Nephron (organoid): ENCODE measurements around the gene PDGFA.

Experiments used
- H3K27ac Mint-ChIP-seq, 3 experiments: 2 replicates each; pipeline ENCODE4 v1.8.0; 2020; ENCODE audit warnings: mixed read lengths in 3 of 3, mild to moderate bottlenecking in 2 of 3, moderate library complexity in 1 of 3
- H3K27me3 Mint-ChIP-seq: 2 replicates; pipeline ENCODE4 v1.8.0; 2021; ENCODE audit warnings: low read depth, mild to moderate bottlenecking, moderate library complexity, mixed read lengths
- H3K36me3 Mint-ChIP-seq: 2 replicates; pipeline ENCODE4 v1.8.0; 2020; ENCODE audit warnings: low read depth, mixed read lengths
- H3K4me1 Mint-ChIP-seq: 2 replicates; pipeline ENCODE4 v1.8.0; 2020; ENCODE audit warnings: mixed read lengths
- H3K4me3 Mint-ChIP-seq, 3 experiments: 2 replicates each; pipeline ENCODE4 v1.8.0; 2020; ENCODE audit warnings: mild to moderate bottlenecking in 3 of 3, mixed read lengths in 3 of 3, moderate library complexity in 2 of 3
- H3K9me3 Mint-ChIP-seq: 2 replicates; pipeline ENCODE4 v1.8.0; 2020; ENCODE audit warnings: mixed read lengths
- CTCF ChIP-seq, 3 experiments: fragments of 200-600 bp; sonication (generic); IDR thresholded peaks; one replicate each; pipeline ENCODE4 v1.5.0; 2021; ENCODE audit warnings: antibody characterized with exemption in 3 of 3; ENCODE audit not compliant: unreplicated experiment in 3 of 3

The PDGFA gene

GRCh38 chr7:497946-498655 lies 21.5 kb downstream of the PDGFA start:
- Mint-ChIP-seq H3K27ac (peak overlapping the region in 2 of 3 experiments; percentile 0 to 5), H3K36me3 (peaks cover 31% of the 10 kb centered on the region), H3K27me3 (no peaks in the 10 kb centered on the region), H3K4me3 (no peak overlapping the region), H3K4me1 (peaks cover 14% of the 10 kb centered on the region), H3K9me3 (no peaks in the 10 kb centered on the region)
- no peak for TF ChIP-seq CTCF (IDR thresholded peaks at IDR 0.05; ENCODE audit: unreplicated experiment in 3 of 3)

- Mint-ChIP-seq H3K4me1 (peaks cover 11% of the 10 kb centered on the region), H3K36me3 (peaks cover 26% of the 10 kb centered on the region)
These were observed 22.3 kb downstream of the PDGFA start for GRCh38 chr7:497346-497745.

GRCh38 chr7:496528-497295 lies 22.9 kb downstream of the PDGFA start:
- Mint-ChIP-seq H3K9me3 (no peaks in the 10 kb centered on the region), H3K27me3 (peaks cover 6% of the 10 kb centered on the region), H3K36me3 (peaks cover 26% of the 10 kb centered on the region), H3K4me3 (no peak overlapping the region), H3K27ac (peak overlapping the region in 1 of 3 experiments; percentile 31), H3K4me1 (peaks cover 15% of the 10 kb centered on the region)
- no peak for TF ChIP-seq CTCF (IDR thresholded peaks at IDR 0.05; ENCODE audit: unreplicated experiment in 3 of 3)

More at GRCh38 chr7:497346-497745, 22.3 kb downstream of the PDGFA start:
- Mint-ChIP-seq H3K4me3 (no peak overlapping the region), H3K27me3 (peaks cover under 1% of the 10 kb centered on the region), H3K27ac (no peak overlapping the region), H3K9me3 (no peaks in the 10 kb centered on the region)
- TF ChIP-seq CTCF (IDR thresholded peaks at IDR 0.05; ENCODE audit: unreplicated experiment in 3 of 3): no peak

- Mint-ChIP-seq H3K4me1 (peaks cover 20% of the 10 kb centered on the region), H3K4me3 (no peak overlapping the region), H3K36me3 (peaks cover 22% of the 10 kb centered on the region), H3K27ac (peak overlapping the region in 1 of 3 experiments; percentile 37), H3K9me3 (no peaks in the 10 kb centered on the region), H3K27me3 (peaks cover 6% of the 10 kb centered on the region)
- no peak for TF ChIP-seq CTCF (IDR thresholded peaks at IDR 0.05; ENCODE audit: unreplicated experiment in 3 of 3)
These were observed 23.8 kb downstream of the PDGFA start for GRCh38 chr7:495761-496321.

- H3K4me3 Mint-ChIP-seq: no peak overlapping the region
- peaks cover 20% of the 10 kb centered on the region for H3K4me1 Mint-ChIP-seq
- no peak for TF ChIP-seq CTCF (IDR thresholded peaks at IDR 0.05; ENCODE audit: unreplicated experiment in 3 of 3)
- peaks cover 20% of the 10 kb centered on the region for H3K36me3 Mint-ChIP-seq
- H3K27me3 Mint-ChIP-seq: peaks cover 6% of the 10 kb centered on the region
- H3K27ac Mint-ChIP-seq: peak overlapping the region in 1 of 3 experiments; percentile 37
- H3K9me3 Mint-ChIP-seq: no peaks in the 10 kb centered on the region
These were observed 24.3 kb downstream of the PDGFA start for GRCh38 chr7:495326-495725.
